SW480 (cell line): ENCODE data around the gene OOSP3.
A peak's percentile ranks its signal among the peaks of the same experiment; 100 is the strongest.
"Not testable (repeated sequence)": the region's sequence is repeated elsewhere in the genome, so short reads cannot be mapped to it uniquely, and the experiment has no call there.

Experiments
- DNase-seq: peaks from one replicate; pipeline ENCODE4 v3.0.0-alpha.2; 2016; ENCODE audit warnings: low spot score

OOSP3 gene, protein sequence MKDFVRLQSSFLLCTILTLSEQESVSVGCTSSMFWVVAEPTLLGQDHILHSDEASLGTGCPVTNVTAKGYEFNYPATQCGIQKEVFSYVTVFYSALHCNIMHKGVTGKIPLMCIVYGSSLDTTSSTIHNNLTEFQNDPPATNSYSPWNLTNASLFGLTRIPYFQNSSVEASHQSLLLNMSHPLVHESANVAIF

GRCh38 chr11:59878575-59878974 is at the start of gene OOSP3:
Gene OOSP3 (plus strand): TSS chr11:59878782. CDS start chr11:59878809, 27 bp downstream.
- DNase-seq, result no peak

GRCh38 chr11:59829358-59829757 is 49.2 kb upstream of the OOSP3 start:
- no peak for DNase-seq

DNA sequence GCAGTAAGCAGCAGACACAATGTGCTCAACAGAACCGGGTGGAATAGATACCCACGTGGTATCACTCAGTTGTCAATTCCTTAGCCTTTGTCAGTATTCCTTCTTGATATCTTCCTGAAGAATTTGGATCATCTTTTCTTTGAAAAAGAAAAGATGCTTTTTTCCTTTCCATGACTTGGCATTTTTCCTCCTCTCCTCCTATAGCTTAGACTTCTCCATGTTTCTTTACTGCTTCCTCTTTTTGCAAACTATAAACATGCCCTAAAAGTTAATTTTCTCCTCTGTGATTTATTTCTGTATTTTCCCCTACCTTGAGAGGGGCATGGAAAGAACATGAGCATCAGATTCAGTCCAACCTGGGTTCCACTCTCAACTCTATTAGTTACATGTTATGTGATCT is 45.0 kb upstream of the OOSP3 start:
- DNase-seq, result no peak

DNA sequence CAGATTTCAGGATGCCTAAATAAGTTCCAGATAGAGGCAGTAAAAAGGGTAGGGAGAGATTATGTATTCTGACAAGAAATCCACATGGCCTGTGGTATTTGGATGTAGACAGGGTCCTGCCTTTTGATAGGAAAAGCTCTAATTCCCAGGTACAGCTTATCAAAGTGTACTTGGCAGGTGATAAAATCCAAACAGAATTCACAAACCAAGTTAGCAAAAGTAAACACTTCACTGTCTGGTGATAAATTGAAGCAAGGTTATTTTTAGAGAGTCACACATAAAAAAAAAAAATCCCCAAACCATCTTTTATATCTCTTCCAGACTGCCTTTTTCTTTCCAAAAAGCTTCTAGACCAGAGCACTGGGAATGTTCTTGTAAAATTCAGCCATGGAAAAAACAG is 39.0 kb upstream of the OOSP3 start:
- DNase-seq, result no peak

DNA sequence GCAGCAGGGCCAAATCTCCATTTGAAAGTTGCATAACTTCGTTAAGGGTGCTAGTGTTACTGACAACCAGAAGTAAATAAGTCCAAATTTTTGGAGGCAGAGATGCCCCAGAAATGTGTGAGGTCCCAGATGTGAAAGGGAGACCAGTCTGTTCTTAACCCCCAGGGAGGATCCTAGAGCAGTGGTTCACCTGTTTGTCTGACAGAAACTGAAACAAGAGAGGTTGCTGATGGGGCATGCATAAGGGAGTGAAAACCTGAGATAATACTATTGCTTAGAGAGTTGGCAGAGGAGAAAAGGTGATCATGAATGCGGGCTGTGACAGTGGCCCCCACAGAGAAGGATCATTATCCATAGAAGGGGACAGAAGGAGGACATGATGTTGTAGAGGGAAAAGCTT is 37.1 kb upstream of the OOSP3 start:
- DNase-seq, result no peak

- DNase-seq, result no peak
These were observed 36.3 kb upstream of the OOSP3 start for GRCh38 chr11:59842316-59842715.

DNA sequence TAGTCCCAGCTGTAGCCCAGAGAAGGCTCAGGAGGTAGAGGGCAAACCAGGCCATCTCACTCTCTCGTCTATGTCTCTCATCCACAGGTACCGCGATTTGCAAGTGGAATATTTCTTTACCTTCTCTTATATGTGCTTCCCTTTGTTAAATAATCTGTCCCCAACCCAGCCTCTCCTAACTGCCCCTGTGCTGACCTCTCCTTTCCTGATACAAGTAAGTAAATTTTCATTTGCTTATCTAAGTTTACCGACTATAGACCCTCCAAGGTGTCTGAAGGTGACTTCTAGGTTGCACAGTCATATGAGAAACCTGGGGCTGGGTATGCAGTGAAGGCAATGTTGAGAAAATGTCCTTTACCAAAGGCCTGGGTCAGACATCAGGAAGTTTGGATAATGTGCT is 33.2 kb upstream of the OOSP3 start, which contains the start of gene CBLIF:
TSS of gene CBLIF (minus strand) at position 101 of the 400 bp plus-strand sequence. CDS start at position 55, 46 bp downstream.
- DNase-seq, result no peak

DNA sequence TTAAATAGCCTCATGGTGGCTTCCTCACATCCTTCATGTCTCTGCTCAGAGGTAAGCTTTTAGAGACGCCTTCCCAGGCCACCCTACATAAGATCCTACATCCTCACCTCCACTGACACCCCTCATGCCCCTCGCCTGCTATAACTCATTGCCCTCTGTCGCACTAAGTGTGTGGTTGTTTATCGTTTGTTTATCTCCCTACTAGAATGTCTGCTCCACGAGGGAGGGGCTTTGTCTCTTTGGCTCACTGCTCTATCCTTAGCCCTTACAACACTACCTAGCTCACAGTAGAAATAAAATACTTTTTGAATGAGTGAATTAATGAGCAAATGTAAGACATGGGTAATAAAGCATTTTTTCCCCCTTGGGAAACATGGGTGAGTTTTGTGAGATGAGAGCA is 32.0 kb upstream of the OOSP3 start:
- no peak for DNase-seq

DNA sequence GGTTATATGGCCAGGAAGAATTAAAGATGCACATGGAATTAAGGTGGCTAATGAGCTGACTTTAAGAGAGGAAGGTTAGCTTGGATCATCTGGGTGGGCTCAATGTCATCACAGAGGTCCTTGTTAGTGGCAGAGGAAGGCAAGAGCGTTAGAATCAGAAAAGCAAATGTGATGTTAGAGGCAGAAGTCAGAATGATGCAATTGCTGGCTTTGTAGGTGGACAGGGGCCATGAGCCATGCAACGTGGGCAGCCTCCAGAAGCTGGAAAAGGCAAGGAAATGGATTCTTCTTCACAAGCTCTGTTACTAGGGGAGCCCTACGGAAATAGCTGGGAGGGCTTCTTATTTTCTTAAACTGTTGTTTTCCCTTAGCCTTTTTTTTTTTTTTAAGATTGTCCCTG is 31.0 kb upstream of the OOSP3 start:
- DNase-seq, result no peak

DNA sequence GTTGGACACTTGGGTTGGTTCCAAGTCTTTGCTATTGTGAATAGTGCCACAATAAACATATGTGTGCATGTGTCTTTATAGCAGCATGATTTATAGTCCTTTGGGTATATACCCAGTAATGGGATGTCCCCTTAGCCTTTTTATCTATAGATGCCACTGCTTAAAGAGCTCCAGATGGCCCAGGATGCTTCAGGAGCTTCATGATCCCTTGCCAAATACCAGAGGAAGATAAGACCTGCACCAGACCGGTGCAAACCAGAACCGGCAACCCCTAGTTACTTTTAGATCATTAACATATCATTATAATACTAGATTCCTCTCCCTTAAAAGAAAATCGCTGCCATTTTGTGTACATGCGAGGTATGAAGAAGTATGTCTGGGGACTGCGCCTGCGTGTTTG is 30.1 kb upstream of the OOSP3 start:
- DNase-seq, result not testable (repeated sequence)

DNA sequence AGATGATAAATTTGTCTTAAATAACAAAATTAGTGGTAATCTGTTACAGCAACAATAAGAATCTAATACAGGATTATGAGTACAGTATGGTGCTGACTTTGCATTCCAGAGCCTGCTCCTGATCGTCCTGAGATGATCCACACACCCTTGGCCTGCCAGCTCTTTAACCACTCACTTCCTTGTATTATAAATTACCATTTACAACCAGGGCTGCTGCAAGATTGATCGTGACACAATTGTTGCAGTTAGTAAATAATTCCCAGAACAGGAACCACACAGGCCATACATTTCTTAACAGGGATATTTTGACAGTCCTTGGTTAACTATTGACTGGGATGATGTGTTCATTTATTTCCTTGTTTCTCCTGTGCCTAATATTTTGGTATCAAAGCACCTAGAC is 29.5 kb upstream of the OOSP3 start:
- DNase-seq, result no peak

DNA sequence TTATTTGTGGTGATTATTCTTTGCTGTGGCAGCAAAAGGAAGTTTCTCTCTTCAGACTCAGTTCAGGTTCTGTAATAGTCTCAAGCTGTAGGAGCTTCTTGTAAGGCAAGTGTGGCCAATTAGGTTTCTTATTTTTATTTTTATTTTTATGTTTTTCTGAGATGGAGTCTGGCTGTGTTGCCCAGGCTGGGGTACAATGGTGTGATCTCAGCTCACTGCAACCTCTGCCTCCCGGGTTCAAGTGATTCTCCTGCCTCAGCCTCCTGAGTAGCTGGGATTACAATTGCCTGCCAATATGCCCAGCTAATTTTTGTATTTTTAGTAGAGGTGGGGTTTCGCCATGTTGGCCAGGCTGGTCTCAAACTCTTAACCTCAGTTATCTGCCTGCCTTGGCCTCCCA is 29.0 kb upstream of the OOSP3 start:
- DNase-seq, result not testable (repeated sequence)

GRCh38 chr11:59851416-59851815 is 27.2 kb upstream of the OOSP3 start:
- not testable (repeated sequence) for DNase-seq

DNA sequence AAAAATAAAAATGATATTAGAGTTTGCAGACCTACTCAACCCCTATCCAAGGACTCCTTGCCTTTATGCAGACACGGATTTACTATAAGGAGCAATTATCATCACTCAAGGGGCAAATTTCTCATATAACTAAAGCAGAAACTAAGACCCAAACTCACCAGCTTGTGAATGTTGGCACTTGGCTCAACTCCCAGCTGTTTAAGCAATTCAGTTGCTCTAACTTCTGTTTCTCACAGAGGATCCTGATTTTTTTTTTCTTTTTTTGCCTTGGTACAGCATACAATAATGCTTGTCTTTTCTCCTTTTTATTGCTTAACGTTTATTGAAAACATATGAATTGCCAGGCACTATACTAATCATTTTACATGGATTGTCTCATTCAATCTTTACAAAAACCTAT is 23.7 kb upstream of the OOSP3 start:
- no peak for DNase-seq

DNA sequence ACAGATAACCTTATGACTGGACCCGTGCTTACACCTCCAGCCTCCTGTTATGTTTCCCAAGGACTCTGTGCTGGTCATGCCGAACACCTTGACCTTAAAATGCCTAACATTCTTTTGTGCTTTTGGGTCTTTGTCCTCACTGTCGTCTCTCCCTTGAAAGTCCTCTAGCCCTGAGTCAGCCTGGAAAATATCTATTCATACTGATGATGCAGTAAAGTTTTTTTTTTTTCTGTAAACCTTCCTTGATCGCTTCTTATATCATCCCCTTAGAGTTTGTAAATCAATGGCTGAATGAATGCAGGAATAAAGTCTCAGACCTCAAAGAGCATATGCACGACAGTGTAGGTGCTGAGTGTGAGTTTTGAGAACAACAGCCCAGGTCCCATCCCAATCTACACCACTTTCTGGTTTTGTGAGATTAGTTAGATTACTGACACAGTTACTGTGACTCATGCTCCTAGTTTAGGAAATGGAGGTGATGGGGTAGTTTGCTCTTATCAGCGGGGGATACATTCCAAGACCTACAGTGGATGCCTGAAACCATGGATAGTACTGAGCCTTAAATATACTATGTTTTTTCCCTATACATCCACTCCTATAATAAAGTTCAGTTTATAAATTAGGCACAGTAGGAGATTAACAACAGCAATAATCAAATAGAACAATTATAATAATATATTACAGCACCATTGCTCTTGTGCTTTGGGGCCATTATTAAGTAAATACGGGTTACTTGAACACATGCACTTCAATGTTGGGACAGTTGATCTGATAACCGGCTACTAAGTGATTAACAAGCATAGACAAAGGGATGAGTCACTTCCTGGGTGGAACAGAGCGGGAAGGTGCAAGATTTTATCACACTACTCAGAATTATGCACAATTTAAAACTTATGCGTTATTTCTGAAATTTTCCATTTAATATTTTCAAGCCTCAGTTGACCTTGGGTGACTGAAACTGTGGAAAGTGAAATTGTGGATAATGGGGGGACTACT is 20.8 kb upstream of the OOSP3 start:
- DNase-seq, result peak; percentile 50

DNA sequence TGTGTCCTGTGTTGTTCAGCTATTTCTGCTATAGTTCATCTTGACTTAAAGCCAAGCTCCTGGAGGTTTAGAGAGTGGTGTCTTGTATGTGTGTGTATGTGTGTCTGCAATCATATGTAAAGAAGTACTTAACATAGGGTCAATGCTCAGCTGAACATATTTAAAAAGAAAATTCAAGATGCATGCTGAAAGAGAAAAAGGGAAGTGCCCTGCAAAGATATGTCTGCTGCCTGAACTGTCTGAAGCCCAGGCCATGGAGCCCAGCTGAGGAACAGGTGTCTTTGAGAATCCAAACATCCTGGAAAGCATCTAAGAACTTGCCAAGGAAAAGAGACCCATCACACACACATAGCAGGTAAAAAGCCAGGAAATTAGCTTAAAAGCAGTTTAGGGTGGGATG is 18.9 kb upstream of the OOSP3 start:
- DNase-seq, result no peak

DNA sequence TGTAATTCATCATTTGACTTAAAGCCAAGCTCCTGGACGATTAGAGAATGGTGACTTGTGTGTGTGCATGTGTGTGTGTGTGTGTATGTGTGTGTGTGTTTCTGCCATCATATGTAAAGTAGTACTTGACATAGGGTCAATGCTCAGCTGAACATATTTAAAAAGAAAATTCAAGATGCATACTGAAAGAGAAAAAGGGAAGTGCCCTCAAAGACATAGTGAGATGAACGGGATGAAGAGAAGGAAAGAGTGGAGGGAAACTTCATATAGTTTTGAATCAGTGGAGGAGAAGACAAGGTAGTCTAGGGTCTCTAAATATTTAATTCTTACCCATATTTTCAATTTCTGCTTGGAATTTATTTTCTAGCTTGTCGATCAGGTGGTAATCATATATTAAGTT is 16.3 kb upstream of the OOSP3 start:
- DNase-seq, result no peak

GRCh38 chr11:59865031-59865430 is 13.6 kb upstream of the OOSP3 start:
- no peak for DNase-seq

DNA sequence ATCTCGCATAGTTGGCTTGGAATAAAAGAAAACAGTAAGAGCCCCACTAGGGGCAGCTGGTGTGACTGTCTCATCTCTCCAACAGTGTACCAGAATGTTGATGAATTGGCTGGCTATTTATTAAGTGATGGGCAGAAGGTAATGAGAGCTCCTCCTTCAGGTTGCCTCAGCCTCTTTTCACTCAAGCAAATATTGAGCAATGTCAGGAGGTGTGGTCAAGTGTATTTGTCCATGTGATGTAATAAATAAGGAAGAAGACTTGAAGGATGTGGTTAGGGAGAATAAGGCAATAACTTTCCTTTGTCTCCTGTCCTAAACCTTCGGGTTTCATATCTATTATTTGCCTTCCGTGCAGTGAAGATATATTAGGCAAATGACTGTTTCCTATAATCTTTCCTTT is 12.2 kb upstream of the OOSP3 start, which contains the start of gene TCN1:
TSS of gene TCN1 (minus strand) at position 91 of the 400 bp plus-strand sequence. CDS start at position 74, 17 bp downstream.
- no peak for DNase-seq

- no peak for DNase-seq
These were observed 11.7 kb upstream of the OOSP3 start for GRCh38 chr11:59866836-59867235.

DNA sequence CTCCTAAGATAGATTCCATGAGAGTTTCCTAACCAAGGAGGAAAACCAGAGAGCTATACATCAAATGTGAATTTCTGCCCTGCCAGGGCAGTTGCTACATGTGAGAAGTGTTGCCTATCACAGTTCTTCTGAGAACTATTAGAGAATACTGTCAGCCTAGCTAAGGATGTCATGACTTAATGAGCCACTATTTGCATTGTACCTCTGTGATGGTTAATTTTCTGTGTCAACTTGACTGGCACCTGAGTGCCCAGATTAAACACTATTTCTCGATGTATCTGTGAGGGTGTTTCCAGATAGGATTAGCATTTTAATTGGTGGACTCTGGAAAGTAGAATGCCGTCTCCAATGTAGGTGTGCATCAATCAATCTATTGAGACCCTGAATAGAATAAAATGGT is 10.6 kb upstream of the OOSP3 start:
- no peak for DNase-seq

DNA sequence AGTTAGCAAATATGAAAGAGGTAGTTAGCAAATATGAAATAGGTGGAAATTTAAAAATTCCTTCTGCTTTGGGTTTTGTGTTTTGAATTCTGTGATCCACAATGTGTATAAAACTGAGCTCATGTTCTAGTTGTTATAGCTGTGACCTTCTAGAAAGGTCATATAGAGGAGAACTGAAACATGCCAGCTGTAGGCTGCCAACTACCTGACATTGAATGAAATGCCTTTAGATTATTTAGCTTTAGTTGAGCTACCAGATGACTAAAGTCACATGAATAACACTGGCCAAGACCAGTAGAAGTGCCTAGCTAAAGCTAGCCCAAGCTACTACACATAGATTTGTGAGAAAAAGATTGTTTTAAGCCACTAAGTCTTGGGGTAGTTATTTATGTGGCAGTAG is 6.5 kb upstream of the OOSP3 start:
- DNase-seq, result no peak

DNA sequence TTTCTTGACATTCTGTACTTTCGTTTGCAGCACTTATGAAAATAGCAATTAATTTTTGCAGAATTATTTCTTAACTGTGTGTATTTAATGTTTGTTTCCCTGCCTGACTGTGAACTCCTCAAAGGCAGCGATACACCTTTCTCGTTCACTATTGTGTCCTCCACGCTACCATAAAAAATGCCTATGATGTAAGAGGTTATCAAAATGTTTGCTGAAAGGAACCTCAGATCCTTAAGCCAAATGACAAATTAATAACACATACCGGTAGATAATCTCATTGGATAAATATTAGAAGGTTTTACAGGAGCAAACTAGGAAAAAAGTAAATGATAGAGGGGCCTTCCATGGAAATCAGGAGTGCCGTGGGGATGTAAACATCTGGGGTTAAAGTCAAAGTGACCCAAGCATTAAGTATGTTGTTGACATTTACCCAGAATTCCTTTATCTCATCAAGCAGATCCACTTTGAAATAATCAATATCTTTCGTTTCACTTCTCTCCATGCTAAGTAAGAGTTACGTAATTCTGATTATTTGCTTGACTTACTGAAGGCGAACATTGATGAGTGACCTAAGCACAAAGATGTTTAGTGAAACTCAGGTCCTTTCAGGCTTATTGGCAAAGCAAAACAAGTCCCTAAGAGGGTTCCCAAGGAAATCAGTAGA is 2.6 kb upstream of the OOSP3 start:
- DNase-seq, result no peak
